Hippocampal formation (tissue), 2 donors: Measurements from ENCODE around the gene POLR2L.

Experiments
- DNase-seq, 2 donors: peaks; one replicate each; lab custom pipeline; 2025; lab: John Stamatoyannopoulos, UW

POLR2L gene

DNA sequence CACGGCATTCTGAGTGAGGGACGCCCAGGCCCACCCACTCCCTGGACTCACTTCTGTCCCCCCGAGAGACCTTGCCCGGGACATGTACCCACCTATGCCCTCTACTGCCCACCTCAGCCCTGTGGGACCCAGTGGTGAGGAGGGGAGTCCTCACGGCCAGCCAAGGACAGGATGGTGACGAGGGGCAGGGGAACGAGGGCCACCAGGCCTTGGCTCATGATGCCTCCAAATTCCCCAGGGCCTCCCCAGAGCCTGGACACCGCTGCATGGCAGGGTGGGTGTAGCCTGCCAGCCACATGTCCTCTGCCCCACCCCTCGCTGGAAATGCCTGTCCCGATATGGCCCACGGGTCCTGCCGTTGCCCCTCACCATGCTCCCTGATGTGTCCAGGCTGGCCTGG lies 26.5 kb upstream of the POLR2L start:
- no peak for DNase-seq

DNA sequence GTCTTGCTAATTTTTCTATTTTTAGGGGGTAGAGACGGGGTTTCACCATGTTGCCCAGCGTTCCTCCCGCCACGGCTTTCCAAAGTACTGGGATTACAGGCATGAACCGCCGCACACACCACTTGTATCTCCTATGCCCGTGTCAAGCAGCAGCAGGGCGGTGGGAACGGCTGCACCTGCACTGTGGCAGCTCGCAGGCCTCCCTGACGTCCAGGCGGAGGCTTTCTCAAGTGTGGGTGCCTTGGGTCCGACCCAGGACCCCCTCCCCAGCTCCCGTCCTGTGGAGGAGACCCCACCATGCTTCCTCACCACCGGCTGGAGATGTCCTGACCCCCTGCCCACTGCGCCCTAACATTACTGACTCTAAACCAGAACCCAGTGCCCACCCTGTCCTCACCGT lies 26.1 kb upstream of the POLR2L start:
- DNase-seq = no peak

DNA sequence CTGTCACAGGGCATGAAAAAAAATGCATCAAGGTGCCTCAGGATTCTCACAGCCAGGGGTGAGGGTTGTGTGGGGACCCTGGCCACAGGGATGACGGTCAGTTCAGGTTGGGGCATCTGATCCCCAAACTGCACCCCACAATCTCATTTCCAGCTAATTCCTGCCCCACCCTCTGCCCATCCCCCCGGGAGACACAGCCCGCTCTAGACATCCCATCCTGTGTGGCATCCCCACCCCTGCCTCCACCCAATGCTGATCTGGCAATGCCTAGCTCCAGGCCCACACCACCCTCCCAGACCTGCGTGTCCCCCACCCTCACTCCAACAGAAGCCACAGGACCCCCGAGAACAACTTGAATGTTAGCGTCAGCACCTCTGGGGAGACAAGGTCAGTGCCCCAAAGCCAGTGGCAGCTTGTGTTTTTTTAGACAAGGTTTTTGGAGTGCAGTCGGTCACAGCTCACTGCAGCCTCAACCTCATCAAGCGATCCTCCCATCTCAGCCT lies 25.6 kb upstream of the POLR2L start:
- DNase-seq = no peak

DNA sequence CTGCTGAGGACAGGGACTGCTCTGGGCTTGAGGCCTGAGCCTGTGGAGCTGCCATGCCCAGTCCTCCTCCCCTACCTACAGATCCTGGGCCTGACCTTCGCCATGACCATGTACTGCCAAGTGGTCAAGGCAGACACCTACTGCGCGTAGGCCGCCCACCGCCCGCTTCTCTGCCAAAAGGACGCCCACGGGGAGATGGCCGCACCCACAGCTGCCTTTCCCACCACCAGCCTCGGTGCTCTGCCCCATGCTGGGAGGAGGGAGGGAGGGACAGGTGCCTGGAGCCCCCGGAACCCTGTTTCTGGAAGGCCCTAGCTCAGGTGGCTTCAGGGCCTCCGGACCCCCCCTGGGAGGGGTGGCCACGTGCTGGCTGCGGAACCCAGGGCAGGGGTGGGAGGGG lies 24.2 kb upstream of the POLR2L start:
- DNase-seq = no peak

DNA sequence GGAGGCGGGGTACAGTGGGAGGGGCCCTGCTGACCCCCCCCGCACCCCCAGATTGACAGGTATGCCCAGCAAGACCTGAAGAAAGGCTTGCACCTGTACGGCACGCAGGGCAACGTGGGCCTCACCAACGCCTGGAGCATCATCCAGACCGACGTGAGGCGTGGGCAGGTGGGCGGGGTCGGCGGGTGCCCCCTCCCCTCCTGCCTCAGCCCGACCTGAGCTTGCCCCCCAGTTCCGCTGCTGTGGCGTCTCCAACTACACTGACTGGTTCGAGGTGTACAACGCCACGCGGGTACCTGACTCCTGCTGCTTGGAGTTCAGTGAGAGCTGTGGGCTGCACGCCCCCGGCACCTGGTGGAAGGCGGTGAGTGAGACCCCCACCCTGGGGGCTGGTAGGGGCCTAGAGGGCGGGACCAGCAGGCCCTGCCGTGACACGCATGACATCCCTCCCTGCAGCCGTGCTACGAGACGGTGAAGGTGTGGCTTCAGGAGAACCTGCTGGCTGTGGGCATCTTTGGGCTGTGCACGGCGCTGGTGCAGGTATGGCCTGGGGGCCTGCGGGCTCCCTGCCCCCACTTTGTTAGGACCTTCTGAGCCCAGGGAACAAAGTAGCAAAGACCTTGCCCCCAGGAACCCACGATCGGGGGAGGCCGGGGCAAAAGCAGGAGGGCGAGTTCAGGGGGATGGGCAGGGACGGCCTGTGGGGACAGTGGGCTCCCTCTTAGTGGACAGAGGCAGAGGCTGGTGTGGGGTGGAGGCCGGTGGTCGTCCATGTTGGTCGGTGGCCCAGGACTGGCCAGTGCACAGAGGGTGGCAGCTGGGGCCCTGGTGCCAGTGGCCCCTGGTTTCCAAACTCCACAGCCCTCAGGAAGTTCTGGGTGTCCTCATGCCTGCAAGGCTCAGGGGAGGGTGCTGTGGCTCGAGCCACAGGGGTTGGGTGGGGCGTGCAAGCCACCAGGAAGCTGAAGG lies 23.4 kb upstream of the POLR2L start:
- no peak for DNase-seq

DNA sequence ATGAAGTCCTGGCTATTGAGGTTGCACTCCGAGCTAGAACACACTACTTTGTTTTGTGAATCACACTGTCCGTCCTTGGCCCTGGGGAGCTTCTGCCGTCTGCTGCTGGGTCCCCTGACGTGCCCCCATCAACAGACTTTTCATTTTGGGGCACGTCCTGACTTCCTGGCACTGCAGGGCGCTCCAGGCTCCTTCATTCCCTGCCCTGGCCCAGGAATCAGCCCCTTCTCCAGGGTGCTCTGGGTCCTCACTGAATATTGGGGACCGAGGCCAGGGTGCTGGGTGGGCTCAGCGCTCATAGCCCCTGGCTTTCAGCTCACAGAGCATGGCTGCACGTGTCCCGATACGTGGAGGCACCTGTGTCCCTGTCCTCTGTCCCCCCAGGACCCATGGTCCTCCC lies 22.6 kb upstream of the POLR2L start:
- no peak for DNase-seq

DNA sequence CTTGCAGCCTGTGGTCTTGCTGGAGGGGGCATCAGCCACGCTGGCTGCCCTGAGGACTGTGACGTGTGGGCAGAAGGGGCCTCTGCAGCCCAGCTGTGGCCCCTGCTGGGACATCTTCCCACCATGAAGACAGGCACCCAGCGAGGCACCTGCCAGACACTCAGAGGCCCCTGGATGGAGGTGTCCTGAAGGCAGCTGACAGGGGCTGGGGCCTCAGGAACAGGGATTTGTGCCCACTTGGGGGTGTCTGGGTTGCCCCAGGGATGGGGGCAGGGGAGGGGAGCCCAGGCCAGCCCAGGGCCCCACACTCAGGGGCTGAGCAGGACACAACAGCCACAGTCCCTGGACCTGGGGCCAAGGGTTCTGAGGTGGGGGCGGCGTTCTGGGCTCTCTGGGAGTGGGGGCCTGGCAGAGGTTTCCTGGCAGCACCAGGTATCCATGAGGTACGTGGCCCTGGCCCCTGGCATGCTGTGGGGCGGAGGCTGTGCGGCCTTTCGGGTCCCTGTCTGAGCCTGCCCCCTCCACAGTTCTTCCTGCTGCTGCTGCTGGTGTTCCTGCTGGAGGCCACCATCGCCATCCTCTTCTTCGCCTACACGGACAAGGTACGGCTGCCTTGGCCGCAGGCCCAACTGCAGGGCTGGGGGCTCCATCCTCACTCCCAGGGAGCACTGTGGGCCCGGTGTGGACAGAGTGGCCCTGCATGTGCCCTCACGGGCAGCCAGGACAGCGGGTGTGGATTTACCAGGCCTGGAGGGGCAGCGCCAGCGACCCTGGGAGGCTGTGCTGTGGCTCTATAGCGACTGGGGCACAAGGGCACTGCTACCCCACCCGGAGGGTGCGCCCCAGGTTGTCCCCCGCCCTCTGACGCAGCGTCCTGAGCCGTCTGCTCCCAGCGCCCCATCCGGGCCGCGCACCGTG lies 21.8 kb upstream of the POLR2L start:
- DNase-seq = no peak

DNA sequence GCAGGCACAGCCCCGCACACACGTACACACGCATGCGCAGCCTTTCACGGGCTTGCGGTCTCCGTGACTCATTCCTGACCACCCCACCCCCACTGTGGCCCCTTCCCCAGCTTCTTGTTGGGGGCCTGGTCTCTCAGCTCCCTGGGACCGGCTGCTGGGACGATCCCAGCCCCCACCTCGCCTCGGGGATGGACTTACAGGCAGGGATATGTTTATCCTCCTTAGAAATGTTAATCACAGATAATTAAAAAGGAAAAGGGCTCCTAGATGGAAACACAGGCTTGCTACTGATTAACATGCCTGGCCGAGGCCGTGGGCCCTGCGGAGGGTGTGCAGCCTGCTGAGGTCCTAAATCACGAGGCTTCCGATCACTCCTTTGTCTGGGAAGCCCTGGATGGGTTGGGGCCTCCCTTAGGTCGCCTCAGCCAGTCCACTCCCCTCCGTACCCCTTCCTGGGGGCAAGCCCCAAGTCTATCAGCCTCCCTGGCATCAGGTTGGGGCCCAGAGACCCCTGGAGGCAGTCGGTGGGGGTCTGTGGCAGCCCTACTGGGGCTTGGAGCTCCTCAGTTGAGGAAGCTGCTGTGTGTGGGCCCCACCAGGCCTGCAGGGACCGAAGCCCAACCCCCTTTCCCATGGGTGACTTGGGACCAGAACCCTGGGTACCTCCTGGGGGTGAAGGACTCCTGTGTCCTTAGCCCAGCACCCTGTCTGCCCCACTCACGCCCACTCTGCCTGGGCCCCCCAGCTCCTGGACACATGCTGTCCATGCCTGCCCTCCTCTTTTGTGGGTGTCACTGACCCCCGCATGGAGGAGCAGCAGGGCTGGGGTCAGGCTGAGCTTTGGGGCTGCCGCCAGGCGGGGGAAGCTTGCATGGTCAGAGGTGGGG lies 20.9 kb upstream of the POLR2L start:
- DNase-seq = no peak

DNA sequence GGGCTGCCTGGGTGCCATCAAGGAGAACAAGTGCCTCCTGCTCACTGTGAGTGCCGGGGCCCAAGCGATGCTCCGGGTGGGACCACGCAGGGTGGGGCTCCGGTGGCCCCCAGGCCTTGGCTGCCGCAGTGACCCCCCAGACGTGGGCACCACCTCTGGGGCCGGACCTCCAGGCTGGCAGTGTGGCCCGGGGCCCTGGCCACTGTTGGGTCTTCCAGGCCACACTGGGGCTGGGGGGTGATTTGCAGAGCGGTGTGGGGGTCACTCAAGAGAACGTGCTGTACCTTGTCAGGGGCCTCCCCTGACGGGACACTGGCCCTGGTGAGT lies 20.3 kb upstream of the POLR2L start:
- DNase-seq = no peak

DNA sequence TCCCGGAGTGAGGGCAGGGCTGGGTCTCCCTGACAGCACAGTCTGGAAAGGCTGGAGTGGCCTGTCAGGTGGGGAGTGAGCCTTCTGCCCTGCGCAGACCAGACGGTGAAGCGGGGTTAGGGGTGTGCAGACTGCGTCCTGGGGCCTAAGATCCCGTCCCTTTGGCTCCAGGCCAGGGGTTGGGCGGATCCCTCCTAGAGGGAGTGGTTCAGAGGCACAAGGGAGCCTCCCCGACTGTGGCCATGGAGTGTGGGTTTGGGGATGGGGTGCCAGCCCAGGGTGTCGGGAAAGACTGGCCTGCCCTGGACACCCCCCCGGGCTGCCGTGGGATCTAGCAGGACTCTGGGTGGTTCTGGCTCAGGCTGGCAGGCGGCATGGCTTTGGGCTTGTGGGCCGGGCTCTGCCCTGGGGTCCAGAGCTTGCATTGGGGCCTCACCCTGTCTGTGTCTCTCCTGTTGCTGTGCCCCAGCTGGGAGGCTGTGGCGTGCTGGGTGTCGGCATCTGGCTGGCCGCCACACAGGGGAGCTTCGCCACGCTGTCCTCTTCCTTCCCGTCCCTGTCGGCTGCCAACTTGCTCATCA lies 19.8 kb upstream of the POLR2L start:
- no peak for DNase-seq

DNA sequence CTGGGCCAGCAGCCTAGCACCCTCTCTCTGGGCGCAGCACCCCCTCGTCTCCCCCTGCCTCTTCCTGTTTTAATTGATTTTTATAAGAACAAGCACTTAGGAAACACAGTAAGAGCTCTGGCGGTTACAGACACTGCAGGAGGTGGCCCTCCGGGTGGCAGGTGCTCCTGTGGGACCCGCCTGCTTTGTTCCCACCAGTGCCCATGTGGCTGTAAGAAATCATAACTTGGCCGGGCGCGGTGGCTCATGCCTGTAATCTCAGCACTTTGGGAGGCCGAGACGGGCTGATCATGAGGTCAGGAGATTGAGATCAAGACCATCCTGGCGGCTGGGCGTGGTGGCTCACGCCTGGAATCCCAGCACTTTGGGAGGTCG lies 18.8 kb upstream of the POLR2L start:
- DNase-seq = no peak

DNA sequence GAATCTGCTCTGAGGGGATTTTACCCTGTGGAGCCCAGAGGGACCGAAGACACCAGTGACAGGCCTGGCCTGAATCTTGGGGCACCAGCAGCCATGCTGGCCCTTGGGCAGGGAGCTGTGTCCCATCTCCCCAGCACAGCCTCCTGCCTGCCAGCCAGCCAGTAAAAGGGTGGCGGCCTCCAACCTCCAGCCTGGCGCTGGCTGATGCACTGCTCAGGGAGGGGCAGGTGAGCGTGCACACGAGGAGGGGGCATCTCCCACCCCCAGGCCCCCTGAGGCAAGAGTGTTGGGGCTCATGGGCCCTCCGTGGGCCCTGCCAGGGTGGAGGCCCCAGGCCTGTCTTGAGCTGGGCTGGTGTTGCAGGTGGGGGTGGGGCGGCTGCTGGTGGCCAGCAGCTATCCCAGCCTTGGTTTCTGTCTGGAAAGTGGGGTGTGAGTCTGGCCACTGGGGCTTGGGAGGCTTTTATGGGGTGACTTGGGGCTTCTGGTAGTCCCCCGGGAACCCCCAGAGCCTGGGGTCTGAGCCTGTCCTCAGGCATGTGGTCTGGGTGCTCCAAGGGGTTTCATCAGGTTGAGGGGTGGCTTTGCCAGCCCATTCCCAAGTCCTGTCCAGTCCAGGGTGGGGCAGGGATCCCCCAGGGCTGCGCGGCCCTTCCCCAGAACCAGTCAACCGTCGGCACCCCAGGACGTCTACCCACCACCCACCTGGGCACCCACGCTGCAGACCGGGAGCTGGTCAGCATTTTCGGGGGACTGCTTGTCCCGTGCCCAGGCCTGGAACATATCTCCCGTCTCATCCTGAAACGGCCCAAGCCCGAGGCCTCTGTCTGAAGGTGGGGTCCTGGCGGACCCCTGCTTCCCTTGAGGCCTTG lies 18.1 kb upstream of the POLR2L start:
- DNase-seq = no peak

DNA sequence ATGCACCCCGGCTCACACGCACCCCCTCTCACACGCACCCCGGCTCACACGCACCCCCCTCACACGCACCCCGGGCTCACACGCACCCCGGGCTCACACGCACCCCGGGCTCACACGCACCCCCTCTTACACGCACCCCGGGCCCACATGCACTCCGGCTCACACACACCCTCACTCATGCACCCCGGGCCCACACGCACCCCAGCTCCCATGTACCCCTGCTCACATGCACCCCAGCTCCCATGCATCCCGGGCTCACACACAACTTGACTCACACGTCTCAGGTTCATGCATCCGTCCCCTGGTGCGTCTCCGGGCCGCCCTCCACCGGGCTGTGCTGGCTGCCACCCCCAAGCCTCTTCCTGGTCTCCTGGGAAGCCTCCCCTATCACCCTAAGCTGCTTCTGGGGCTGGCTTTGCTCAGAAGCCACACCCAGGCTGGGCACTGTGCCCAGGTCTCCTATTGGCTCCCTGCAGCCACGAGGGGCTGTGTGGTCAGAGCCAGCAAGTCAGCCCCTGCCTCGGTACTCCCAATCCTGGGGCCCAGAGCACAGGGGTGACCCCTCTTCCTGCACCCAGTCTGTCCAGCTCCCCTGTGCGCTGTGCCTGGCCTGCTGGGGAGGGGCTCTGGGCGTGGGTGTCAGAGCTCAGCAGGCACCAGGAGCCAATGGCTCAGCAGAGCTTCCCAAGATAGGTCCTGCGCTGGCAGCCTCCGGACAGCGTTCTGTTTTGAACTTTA lies 17.2 kb upstream of the POLR2L start:
- peak; percentile 41 to 47 for DNase-seq

DNA sequence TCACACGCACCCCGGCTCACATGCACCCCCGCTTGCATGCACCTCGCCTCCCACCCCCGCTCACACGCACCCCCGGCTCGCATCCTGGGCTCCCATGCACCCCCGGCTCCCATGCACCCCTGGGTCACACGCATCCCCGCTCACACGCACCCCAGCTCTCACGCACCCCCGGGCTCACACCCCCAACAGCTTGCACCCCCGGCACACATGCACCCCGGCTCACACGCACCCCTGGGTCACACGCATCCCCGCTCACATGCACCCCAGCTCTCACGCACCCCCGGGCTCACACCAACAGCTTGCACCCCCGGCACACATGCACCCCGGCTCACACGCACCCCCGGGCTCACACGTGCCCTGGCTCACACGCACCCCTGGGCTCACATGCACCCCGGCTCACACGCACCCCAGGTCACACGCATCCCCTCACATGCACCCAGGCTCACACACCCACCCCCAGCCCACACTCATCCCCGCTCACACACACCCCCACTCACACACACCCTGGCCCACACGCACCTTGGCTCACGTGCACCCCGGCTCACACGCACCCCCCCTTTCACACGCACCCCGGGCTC lies 16.5 kb upstream of the POLR2L start:
- DNase-seq = no peak

DNA sequence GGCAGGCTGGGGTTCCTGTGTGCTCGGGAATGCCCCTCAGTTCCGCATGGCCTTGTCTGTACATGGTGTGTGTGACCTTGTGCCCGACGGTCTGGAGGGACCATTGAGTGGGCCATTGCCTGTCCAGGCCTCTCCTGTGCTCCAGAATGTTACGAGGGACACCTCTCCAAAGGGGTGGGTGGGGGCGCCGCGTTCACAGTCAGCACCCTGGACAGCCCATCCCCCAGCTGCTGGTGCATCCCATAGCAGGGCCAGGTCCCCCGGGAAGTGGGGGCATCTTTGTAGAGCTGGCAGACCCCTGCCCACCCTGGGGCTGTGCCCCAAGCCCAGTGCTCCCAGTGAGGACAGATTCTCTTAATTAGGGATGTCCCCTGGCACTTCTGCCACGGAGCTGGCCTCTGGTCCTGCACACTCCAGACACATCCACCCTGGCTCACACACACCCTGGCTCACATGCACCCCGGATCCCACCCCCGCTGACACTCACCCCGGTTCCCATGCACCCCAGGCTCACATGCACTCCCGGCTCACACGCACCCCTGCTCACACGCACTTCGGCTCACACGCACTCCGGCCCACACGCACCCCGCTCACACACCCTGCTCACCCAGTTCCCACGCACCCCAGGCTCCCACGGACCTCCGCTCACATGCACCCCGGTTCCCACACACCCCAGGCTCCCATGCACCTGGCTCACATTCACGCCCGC lies 15.9 kb upstream of the POLR2L start:
- DNase-seq = no peak

DNA sequence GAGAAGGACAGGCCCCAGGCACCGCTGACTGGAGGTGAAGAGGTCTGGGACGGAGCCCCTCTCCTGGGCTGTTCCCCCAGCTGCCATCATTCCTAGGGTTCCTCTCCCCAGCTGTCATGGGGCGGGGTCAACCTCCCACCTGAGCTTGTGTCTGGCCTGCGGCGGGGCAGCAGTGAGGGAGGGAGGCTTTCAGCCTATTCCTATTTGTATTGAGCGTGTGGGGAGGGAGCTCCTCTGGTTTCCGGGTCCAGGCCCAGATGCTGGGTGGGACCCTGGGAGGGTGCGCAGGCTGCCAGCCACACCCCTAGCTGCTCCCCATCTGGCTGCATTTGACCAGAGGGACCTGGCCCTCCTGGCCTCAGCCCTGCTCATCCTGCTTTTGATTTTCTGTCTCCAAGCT lies 14.1 kb upstream of the POLR2L start:
- DNase-seq = no peak

DNA sequence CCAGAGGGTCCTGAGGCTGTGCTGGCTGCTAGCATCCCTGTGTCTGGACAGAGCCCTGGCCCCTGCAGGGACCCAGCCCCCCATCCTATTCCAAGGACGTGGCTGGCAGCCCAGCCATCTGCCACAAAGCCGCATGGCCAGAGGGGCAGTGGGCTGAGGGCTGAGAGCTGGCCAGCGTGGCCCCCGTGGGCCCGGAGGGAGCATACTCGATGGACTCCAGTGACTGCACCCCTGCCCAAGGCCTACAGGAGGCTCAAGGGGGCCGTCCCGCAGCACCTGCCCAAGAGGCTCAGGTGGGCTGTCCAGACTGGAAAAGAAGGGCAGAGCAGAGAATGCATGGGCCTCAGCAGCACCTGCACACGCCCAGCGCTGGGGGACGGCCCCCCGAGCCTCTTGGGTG lies 13.5 kb upstream of the POLR2L start:
- no peak for DNase-seq

DNA sequence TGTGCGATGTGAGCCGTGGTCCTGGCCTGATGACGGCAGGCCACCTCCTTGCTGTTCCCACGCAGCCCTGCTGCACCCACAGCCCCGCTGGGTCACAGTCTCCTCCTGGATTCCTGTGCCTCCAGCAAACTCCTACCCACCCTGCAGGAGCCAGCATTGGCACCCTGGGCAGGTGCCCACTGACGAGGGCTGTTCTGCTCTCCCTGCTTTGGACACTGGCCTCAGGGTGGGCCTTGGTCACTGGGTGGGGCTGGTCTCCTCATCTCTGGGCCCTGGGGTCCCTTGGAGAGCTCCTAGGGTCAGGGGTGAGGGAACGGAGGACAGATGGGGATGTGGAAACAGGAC lies 13.0 kb upstream of the POLR2L start:
- no peak for DNase-seq
